LNCAP (cell line): Measurements from ENCODE around the gene RPGR.

ENCODE experiments used
- TF ChIP-seq, protein P1 (sequence below): fragments of 450-650 bp; IDR thresholded peaks from 2 replicates; pipeline ENCODE4 v1.5.1; 2017; ENCODE audit warnings: mild to moderate bottlenecking

The RPGR gene

DNA sequence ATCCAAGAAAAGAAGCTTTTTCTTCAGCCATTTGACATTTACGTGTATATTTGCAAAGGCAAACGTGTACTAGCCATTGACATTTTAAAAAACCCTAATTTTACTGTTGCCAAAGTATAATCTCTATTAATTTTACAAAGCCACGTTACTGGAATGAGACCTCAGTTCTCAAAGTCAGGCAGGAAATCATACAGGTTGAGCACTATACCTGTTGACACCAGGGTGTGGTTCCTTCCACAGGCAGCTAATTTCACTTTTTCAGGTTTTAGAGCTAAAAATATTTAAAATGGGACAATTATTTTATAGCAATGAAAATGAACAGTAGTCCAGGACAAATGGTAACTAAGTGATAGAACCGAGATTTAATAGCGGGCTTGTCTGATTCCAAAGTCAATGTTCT lies 6.5 kb downstream of the RPGR start:
- TF ChIP-seq, protein P1, sequence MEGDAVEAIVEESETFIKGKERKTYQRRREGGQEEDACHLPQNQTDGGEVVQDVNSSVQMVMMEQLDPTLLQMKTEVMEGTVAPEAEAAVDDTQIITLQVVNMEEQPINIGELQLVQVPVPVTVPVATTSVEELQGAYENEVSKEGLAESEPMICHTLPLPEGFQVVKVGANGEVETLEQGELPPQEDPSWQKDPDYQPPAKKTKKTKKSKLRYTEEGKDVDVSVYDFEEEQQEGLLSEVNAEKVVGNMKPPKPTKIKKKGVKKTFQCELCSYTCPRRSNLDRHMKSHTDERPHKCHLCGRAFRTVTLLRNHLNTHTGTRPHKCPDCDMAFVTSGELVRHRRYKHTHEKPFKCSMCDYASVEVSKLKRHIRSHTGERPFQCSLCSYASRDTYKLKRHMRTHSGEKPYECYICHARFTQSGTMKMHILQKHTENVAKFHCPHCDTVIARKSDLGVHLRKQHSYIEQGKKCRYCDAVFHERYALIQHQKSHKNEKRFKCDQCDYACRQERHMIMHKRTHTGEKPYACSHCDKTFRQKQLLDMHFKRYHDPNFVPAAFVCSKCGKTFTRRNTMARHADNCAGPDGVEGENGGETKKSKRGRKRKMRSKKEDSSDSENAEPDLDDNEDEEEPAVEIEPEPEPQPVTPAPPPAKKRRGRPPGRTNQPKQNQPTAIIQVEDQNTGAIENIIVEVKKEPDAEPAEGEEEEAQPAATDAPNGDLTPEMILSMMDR = no peak

DNA sequence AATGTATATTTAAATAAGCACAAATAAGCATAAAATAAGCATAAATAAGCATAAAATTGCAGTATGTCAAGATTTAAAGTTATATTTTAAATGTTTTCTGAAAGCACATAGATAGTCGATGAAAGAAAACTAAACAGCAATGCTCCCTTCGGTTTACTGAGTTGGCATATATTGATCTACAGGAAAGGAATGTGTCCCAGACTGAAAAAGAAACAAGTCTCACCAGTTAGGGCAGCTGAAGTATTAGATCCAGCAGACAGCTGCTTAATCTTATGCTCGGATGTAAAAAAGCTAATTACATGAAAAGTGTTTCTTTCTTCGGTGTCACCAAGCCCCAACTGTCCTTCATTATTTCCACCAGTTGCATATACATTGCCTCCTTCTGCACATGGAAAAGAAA lies 8.7 kb downstream of the RPGR start:
- TF ChIP-seq, protein P1 = no peak

DNA sequence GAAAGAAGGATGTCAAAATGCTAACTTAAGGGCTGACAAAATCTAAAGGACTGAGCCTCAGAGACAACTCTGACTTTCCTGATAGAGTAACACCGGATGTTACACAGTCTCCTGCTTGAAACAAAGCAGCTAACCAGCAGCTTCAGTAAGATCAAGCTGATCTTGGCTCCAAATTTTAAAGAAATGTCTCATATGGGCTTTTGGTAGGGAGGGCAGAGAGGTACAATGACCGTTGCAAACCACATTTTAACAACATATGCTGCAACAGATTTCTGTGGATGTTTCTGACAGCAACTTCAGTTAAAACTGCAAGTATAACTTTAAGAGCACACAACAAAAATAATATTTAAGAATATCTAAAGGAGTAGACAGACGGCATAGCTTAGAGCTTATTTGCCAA lies 9.1 kb downstream of the RPGR start:
- TF ChIP-seq, protein P1 = no peak

DNA sequence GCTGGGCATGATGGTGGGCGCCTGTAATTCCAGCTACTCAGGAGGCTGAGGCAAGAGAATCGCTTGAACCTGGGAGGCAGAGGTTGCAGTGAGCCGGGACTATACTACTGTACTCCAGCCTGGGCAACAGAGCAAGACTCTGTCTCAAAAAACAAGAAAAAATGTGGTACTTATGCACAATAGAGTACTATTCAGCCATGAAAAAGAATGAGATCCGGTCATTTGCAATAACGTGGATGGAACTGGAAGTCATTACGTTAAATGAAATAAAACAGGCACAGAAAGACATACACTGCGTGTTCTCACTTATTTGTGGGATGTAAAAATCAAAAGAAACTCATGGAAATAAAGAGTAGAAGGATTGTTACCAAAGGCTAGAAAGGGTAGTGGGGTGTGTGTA lies 12.1 kb downstream of the RPGR start:
- TF ChIP-seq, protein P1 = no peak

DNA sequence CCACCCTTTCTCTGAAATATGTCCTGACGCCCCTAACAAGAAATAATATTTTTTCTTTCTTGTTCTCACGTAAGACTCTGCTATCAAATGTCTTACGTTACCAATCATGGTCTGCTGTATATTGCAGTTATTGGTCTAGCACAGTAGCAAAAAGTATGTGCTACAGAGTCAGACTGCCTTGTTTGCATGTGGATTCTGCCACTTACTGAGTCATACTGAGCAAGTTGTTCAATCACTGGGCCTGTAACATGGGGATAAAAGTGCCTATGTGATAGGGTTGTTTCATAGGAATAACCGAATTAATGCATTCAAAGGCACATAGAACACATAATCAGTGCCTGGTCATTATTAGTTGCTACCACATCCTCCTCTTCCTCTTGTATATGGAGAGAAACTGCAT lies 14.1 kb downstream of the RPGR start:
- TF ChIP-seq, protein P1 = no peak

DNA sequence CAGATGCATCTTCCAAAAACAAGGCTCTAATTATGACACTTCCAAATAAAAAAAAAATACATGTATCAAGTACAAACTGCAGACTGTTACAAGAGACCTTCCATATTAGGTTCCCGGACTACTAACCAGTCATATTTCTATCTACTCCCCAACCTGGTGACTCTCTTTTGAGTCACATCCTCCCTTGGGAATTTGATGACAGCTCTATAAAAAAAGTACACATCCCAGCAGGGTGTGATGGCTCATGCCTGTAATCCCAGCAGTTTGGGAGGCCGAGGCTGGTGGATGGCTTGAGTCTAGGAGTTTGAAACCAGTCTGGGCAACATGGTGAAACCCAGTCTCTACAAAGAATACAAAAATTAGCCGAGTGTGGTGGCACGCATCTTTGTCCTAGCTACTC lies 14.9 kb downstream of the RPGR start:
- TF ChIP-seq, protein P1 = no peak

DNA sequence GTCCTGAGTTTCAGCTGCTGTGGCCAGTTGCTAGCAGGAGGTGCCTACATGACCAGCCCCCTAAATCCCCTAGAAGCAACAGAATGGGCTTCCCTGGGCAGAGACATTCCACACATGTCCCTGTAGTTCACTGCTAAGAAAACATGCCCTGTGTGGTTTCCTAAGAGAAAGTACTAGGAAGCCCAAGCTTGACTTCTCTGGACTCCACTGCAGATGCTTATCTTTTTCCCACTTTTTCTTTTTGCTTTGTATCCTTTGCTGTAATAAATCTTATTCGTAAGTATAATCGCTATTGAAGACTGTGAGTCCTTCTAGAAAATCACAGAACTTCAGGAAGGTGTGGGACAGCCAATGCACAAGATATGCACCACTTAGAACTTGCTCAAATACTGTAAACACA lies 15.6 kb downstream of the RPGR start:
- TF ChIP-seq, protein P1 = no peak

DNA sequence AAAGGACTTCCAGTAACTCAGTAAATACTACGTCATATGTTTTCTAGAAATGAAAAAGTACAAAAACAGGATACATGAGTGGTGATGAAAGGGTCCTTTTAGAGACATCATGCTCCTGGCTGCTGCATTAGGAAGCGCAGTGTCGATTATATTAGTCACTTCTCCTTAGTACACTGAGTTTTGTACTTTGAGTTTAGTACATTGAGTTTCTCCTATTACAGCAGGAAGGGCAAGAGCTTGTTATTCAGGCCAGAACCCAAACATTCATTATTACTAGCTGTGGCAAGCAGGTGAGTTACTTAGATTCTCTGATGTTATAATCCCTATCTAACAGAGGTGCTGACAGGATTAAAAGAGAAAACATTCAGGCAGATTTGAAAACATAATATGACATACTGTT lies 21.3 kb downstream of the RPGR start:
- TF ChIP-seq, protein P1 = no peak
